Kidney epithelial cell (primary cell): ENCODE results near the gene SIM1. TPM values are rescaled to one million over a fixed set of nuclear protein-coding genes. Genes with fewer than 3 reads are reported as not detected.

Experiments
- DNase-seq: peaks from one replicate; pipeline ENCODE4 v3.0.0-alpha.2; 2010; ENCODE audit warnings: low read depth
- H3K27me3 ChIP-seq: 2 replicates; pipeline ENCODE4 v1.6.0; 2011; ENCODE audit warnings: low read length; ENCODE audit not compliant: control insufficient read depth, insufficient read depth
- H3K36me3 ChIP-seq: 2 replicates; pipeline ENCODE4 v1.5.1; 2011; ENCODE audit warnings: low read length; ENCODE audit not compliant: control insufficient read depth, insufficient read depth
- H3K4me3 ChIP-seq: 2 replicates; pipeline ENCODE4 v1.5.1; 2011; ENCODE audit warnings: low read depth, mild to moderate bottlenecking, control low read depth, low read length
- total RNA-seq: library from RNA; depleted of rRNA; stranded (reverse); fragments of >200 nt; gene quantifications from 2 replicates; pipeline ENCODE4 v1.2.3, GENCODE V29; 2015
- TF ChIP-seq, protein P1 (sequence below): IDR thresholded peaks from 2 replicates; pipeline ENCODE4 v1.5.1; 2011; ENCODE audit warnings: mild to moderate bottlenecking, moderate library complexity, low read length, control low read depth, inconsistent platforms; ENCODE audit not compliant: insufficient read depth, poor library complexity, severe bottlenecking

SIM1 gene
- total RNA-seq, 1 donor from 2014 or later: 2.0 TPM

DNA sequence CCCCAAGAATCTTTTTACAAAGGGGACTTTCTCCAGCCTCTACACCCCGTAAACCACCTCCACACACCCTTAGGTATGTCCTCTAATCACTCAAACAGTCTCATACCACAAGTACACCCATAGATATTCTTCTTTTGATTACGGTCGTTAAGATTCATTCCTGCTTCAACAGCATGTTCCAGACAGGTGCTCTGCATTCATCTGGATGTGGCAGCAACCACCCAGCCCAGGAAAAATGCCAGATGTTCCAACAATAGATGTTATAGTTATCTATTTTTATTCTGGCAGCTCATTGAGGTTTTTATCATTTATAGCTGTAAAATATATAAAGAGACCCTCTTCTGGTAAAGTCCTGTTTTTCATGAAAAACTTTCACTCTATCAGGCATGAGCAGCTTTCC lies 60.7 kb downstream of the SIM1 start:
- Histone ChIP-seq H3K4me3 (no peak overlapping the region), H3K27me3 (no peaks in the 10 kb centered on the region), H3K36me3 (no peaks in the 10 kb centered on the region)
- TF ChIP-seq, protein P1, sequence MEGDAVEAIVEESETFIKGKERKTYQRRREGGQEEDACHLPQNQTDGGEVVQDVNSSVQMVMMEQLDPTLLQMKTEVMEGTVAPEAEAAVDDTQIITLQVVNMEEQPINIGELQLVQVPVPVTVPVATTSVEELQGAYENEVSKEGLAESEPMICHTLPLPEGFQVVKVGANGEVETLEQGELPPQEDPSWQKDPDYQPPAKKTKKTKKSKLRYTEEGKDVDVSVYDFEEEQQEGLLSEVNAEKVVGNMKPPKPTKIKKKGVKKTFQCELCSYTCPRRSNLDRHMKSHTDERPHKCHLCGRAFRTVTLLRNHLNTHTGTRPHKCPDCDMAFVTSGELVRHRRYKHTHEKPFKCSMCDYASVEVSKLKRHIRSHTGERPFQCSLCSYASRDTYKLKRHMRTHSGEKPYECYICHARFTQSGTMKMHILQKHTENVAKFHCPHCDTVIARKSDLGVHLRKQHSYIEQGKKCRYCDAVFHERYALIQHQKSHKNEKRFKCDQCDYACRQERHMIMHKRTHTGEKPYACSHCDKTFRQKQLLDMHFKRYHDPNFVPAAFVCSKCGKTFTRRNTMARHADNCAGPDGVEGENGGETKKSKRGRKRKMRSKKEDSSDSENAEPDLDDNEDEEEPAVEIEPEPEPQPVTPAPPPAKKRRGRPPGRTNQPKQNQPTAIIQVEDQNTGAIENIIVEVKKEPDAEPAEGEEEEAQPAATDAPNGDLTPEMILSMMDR: no peak
- no peak for DNase-seq

DNA sequence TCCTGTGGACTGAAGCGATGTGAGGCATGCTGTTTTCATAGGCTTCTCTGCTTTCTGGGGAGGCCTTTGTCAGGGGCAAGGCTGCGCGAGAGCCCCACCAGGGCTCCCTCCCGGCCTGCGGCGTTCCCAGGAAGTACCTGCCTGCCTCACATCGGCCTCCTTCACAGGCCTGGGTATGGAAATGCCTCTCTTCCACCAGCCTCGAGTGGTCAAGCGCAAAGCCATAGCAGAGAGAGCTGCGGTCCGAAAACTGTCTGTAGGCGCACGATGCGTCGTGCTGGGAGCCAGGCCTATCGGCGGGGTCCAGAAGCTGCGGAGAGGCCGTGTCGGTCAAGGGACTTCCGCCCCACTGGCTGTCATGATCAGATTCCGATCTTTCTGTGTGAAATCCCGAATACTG lies 71.2 kb downstream of the SIM1 start:
- DNase-seq: no peak
- no peak overlapping the region for H3K4me3 ChIP-seq
- no peaks in the 10 kb centered on the region for H3K27me3 ChIP-seq
- H3K36me3 ChIP-seq: peaks cover 1% of the 10 kb centered on the region
- TF ChIP-seq, protein P1: no peak

DNA sequence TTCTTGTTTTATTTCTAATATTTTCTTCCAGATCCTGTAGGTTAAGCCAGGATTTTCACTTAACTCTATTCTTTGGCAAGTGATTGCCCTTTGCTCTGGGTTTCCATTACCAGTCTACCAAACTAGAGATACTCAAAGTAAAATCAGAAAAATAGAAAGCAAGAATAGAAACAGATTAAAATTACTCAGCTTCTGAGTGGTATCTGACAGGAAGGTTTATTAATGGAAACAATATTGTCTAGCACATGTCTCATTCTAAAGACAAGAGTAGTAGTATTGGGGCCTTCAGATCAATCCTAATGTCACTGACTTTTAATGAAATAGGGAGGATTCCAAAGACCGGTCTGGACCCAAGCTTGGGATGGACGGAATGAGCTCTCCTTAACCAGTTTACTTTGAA lies 72.3 kb downstream of the SIM1 start:
- Histone ChIP-seq H3K36me3 (peaks cover 1% of the 10 kb centered on the region), H3K27me3 (no peaks in the 10 kb centered on the region), H3K4me3 (no peak overlapping the region)
- DNase-seq: no peak
- TF ChIP-seq, protein P1: no peak

DNA sequence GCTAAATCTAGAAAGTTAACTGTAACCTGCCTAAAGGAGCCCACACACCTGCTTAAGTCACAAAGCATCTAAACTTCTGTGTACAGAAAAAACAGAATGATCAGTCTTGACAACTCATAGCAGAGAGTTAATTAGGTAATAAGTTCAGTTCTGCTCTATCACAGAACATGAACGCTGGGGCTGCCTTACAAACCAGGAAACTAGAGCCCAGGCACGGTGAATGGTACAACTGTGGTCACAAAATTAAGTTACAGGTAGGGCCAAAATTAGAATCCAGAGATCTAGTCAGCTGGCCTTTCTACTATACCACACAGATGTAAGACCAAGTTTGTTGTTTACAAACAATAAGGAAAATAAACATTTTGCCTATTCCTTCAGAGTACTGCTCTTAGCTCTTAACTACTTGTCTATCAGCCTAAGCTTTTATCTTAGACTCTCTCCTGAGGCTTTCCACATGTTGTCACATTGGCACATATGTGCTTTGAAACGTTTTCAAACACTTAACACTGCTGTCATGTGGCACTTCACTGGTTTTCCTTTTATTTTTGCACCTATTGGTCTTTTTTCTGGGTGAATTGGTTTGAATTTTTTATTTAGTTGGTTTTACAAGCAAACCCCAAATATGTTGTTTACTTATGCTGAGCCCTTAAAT lies 75.7 kb downstream of the SIM1 start:
- no peak overlapping the region for H3K4me3 ChIP-seq
- no peaks in the 10 kb centered on the region for H3K27me3 ChIP-seq
- H3K36me3 ChIP-seq: no peaks in the 10 kb centered on the region
- TF ChIP-seq, protein P1: no peak
- no peak for DNase-seq

DNA sequence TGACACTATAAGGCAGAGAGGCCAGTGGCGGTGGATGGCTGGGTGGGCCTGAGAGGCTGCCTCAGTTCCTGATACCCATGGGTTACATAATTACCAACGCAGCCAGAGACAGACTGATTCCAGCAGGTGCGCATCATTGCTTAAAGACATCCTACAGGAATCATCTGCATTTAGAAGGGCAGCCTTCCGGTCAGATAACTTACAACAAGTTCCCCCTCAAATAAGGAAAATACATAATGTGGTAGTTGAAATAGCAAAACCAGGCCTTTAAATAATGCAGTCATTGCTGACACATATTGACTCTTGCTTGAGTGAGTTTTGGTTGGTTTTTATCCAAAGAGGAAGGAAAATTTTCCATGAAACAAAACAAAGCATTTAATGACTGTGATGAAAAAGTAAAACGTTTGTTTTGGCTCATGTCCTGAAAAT lies 81.9 kb downstream of the SIM1 start:
- no peak for DNase-seq
- TF ChIP-seq, protein P1: no peak
- H3K36me3 ChIP-seq: no peaks in the 10 kb centered on the region
- no peaks in the 10 kb centered on the region for H3K27me3 ChIP-seq
- no peak overlapping the region for H3K4me3 ChIP-seq

DNA sequence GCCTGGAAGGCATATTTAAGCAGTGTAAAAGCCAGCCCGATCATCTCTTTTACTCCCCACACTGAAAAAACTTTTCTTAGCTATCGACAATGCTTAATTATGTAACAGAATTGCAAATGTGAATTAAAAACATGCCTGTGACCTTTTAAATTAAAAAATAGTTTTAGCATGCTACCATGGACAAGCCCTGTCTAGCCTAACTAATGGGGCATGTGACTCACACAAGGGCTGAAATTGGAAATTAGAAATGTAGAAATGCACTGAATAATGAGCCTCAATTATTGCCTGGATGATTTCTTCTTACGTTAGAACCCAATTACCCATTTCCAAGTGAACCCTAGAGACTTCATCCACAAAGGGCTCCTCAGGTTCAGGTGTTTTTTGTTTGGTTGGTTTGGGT lies 82.7 kb downstream of the SIM1 start:
- Histone ChIP-seq H3K4me3 (no peak overlapping the region), H3K36me3 (no peaks in the 10 kb centered on the region), H3K27me3 (no peaks in the 10 kb centered on the region)
- TF ChIP-seq, protein P1: no peak
- no peak for DNase-seq
